K562 (cell line): ENCODE data around the gene TAF5L. TPM values are rescaled to one million over a fixed set of nuclear protein-coding genes. Genes with fewer than 3 reads are reported as not detected.
A peak's percentile ranks its signal among the peaks of the same experiment; 100 is the strongest.

ENCODE experiments used
- ESRRA ChIP-seq: fragments of 450-650 bp; IDR thresholded peaks from 2 replicates; pipeline ENCODE4 v1.6.1; 2014; ENCODE audit warnings: low read depth, mild to moderate bottlenecking, moderate library complexity, borderline replicate concordance
- ETV5 ChIP-seq: sonication (generic); formaldehyde crosslinking; IDR thresholded peaks from 2 replicates; pipeline ENCODE4 v1.4.0; 2020; ENCODE audit warnings: low read depth, mild to moderate bottlenecking, missing genetic modification reagents
- FOXJ3 ChIP-seq: sonication (generic); formaldehyde crosslinking; IDR thresholded peaks from 2 replicates; pipeline ENCODE4 v1.4.0; 2020; ENCODE audit warnings: mild to moderate bottlenecking, missing genetic modification reagents
- KAT7 ChIP-seq: sonication (generic); formaldehyde crosslinking; IDR thresholded peaks from 2 replicates; pipeline ENCODE4 v1.8.0; 2022; ENCODE audit warnings: missing genetic modification reagents, mild to moderate bottlenecking, borderline replicate concordance
- KLF1 ChIP-seq: fragments of 450-650 bp; IDR thresholded peaks from 2 replicates; pipeline ENCODE4 v1.6.1; 2016; ENCODE audit warnings: missing genetic modification characterization, missing compliant biosample characterization
- KLF13 ChIP-seq: fragments of 450-650 bp; IDR thresholded peaks from 2 replicates; pipeline ENCODE4 v1.6.1; 2016; ENCODE audit warnings: missing genetic modification characterization, low read depth, mild to moderate bottlenecking, missing compliant biosample characterization, moderate library complexity, borderline replicate concordance
- L3MBTL2 ChIP-seq: fragments of 450-650 bp; IDR thresholded peaks from 2 replicates; pipeline ENCODE4 v1.6.1; 2016; ENCODE audit warnings: mild to moderate bottlenecking, moderate library complexity
- RBFOX2 ChIP-seq: fragments of 200-400 bp; formaldehyde crosslinking; IDR thresholded peaks from 2 replicates; pipeline ENCODE4 v1.6.1; 2017; ENCODE audit warnings: low read depth, mild to moderate bottlenecking, low read length, moderate library complexity
- RBM22 ChIP-seq: fragments of 200-400 bp; formaldehyde crosslinking; IDR thresholded peaks from 2 replicates; pipeline ENCODE4 v1.6.1; 2018; ENCODE audit warnings: low read length, low read depth; ENCODE audit not compliant: poor library complexity, severe bottlenecking
- RFX5 ChIP-seq: IDR thresholded peaks from 2 replicates; pipeline ENCODE4 v1.6.1; 2011; ENCODE audit warnings: low read depth, mild to moderate bottlenecking, improper control_type of control experiment, low read length
- SRSF9 ChIP-seq: fragments of 200-400 bp; formaldehyde crosslinking; IDR thresholded peaks from 2 replicates; pipeline ENCODE4 v1.6.1; 2017; ENCODE audit warnings: low read depth, low read length, borderline replicate concordance
- YY1 ChIP-seq, 3 experiments: IDR thresholded peaks; 2 replicates each; pipeline ENCODE4 v1.6.1; 2011; ENCODE audit warnings: low read length in 2 of 3, mild to moderate bottlenecking in 2 of 3, moderate library complexity in 2 of 3, borderline replicate concordance in 1 of 3, control low read depth in 1 of 3, low read depth in 1 of 3; ENCODE audit not compliant: insufficient read depth in 3 of 3, insufficient replicate concordance in 2 of 3, control insufficient read depth in 1 of 3, insufficient read length in 1 of 3; ENCODE audit errors: extremely low read depth in 1 of 3
- ZBTB7A ChIP-seq: IDR thresholded peaks from 2 replicates; pipeline ENCODE4 v1.6.1; 2011; ENCODE audit warnings: low read depth, mild to moderate bottlenecking, low read length, moderate library complexity, borderline replicate concordance; ENCODE audit not compliant: control insufficient read depth
- ZNF143 ChIP-seq: sonication (generic); formaldehyde crosslinking; IDR thresholded peaks from 2 replicates; pipeline ENCODE4 v1.9.0; 2022; ENCODE audit warnings: mild to moderate bottlenecking, missing genetic modification reagents
- ZNF316 ChIP-seq: fragments of 450-650 bp; IDR thresholded peaks from 2 replicates; pipeline ENCODE4 v1.6.1; 2016
- ZNF586 ChIP-seq: fragments of 450-650 bp; formaldehyde crosslinking; conservative IDR thresholded peaks from 2 replicates; pipeline ENCODE4 v1.4.0; 2020; ENCODE audit warnings: mild to moderate bottlenecking, moderate library complexity
- ZNF77 ChIP-seq: fragments of 250-450 bp; sonication (Bioruptor Pico); IDR thresholded peaks from 2 replicates; pipeline ENCODE4 v1.5.0; 2020
- polyA plus RNA-seq, 8 experiments: library from polyadenylated mRNA; depleted of rRNA in 4 of 8; stranded (reverse) in 5 of 8; unstranded in 3 of 8; fragments of >200 nt; fragmentation: Nextera tagmentation in 2 of 8; fragmentation: Illumina TruSeq in 1 of 8; extraction: Ambion mirVana in 2 of 8; extraction: Trizol in 1 of 8; gene quantifications; 2 replicates each; pipeline versions ENCODE4 v1.2.1 to v1.2.3, GENCODE V29; 2011 to 2014; ENCODE audit warnings: inconsistent platforms in 1 of 8, missing spikeins in 1 of 8
- total RNA-seq, 7 experiments: library from RNA; depleted of rRNA in 6 of 7; stranded (reverse); fragments of >200 nt in 6 of 7; fragmentation: Illumina TruSeq in 2 of 7; extraction: Trizol in 2 of 7; gene quantifications; 2 replicates each; pipeline versions ENCODE4 v1.2.1 to v1.2.3, GENCODE V29; 2011 to 2021; ENCODE audit warnings: low replicate concordance in 1 of 7
- TF ChIP-seq, protein P1 (sequence below): fragments of 450-650 bp; IDR thresholded peaks from 2 replicates; pipeline ENCODE4 v1.6.1; 2016; ENCODE audit warnings: borderline replicate concordance
- TF ChIP-seq, protein P2 (sequence below): fragments of 450-650 bp; formaldehyde crosslinking; conservative IDR thresholded peaks from 2 replicates; pipeline ENCODE4 v1.4.0; 2022; ENCODE audit warnings: mild to moderate bottlenecking, missing genetic modification characterization
- TF ChIP-seq, protein P3 (sequence below): fragments of 450-650 bp; formaldehyde crosslinking; IDR thresholded peaks from 2 replicates; pipeline ENCODE4 v1.4.0; 2022; ENCODE audit warnings: mild to moderate bottlenecking, moderate library complexity
- TF ChIP-seq, protein P4 (sequence below): fragments of 250-450 bp; sonication (Bioruptor Pico); IDR thresholded peaks from 2 replicates; pipeline ENCODE4 v1.5.0; 2021

The TAF5L gene
- total and polyA plus RNA-seq, 9 of the 15 experiments (the other 6 are each of a cell fraction or from before 2014, with no cell fraction given), result 2.2 to 34.2 (median 23.3) TPM

DNA sequence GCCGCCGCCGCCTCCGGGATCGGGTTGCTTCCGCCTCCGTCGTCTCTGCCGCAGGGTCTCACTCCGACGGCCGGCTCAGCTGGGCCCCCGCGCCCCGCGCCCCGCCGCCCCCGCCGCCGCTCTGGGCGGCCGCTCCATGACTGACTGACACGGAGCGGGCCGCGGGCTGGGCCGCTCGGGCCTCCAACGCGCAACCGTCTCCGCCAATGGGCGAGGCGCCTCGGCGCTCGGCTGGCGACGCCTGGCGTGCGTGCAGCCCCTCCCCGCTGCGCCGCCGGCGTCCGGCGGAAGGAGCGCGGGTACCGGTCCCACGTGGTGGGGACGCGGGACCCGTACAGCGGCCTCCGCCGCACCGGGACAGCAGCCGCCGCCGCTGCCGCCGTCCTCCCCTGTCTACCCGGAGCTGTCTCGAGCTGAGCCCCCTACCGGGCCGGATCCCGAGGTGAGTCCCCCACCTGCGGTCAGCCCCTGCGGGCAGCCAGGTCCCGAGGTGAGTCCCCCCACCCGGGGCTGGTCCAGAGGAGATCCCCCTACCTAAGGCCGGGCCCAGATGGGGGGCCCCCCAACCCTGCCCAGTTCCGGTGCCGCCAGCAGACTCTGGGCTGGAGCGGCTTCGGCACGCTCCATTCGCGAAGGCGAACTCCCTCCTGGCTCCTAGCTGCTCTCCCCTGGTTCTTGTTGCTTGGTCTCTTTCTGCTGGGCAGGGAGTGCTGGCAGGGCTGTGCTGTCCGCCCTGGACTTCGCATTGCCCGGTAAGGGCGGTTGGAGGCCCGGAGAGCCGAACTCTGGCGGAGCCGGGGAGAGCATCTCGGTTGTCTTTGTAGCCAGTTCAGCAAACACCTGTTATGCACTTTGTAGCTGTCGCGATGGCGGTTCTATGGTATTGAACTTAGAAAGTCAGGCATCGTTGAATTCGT, at the start of gene TAF5L, which contains the start of gene URB2 (continued):
- peak; percentile 87; the same call in 1 of the 2 replicates for TF ChIP-seq ZBTB7A
- TF ChIP-seq ESRRA, result peak; percentile 72; the same call in 1 of the 2 replicates
- TF ChIP-seq KAT7 (CRISPR knock-in tag), result 0 out of 2 replicates have a peak, but pooled peaks have one; percentile 83
- no peak for TF ChIP-seq FOXJ3 (CRISPR knock-in tag)
- TF ChIP-seq, protein P1, sequence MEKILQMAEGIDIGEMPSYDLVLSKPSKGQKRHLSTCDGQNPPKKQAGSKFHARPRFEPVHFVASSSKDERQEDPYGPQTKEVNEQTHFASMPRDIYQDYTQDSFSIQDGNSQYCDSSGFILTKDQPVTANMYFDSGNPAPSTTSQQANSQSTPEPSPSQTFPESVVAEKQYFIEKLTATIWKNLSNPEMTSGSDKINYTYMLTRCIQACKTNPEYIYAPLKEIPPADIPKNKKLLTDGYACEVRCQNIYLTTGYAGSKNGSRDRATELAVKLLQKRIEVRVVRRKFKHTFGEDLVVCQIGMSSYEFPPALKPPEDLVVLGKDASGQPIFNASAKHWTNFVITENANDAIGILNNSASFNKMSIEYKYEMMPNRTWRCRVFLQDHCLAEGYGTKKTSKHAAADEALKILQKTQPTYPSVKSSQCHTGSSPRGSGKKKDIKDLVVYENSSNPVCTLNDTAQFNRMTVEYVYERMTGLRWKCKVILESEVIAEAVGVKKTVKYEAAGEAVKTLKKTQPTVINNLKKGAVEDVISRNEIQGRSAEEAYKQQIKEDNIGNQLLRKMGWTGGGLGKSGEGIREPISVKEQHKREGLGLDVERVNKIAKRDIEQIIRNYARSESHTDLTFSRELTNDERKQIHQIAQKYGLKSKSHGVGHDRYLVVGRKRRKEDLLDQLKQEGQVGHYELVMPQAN, result peak; percentile 98
- no peak for TF ChIP-seq ZNF143 (CRISPR knock-in tag)
- TF ChIP-seq SRSF9, result no peak
- TF ChIP-seq YY1 (IDR thresholded peaks at IDR 0.05; ENCODE audit: borderline replicate concordance in 1 of 3, control insufficient read depth in 1 of 3, extremely low read depth in 1 of 3, insufficient read depth in 3 of 3, insufficient read length in 1 of 3, insufficient replicate concordance in 2 of 3, low read depth in 1 of 3, low read length in 2 of 3), result peak in 2 of 3 experiments; percentile 86 to 88
- TF ChIP-seq ETV5 (CRISPR knock-in tag), result peak; percentile 81
- peak; percentile 64; the same call in 1 of the 2 replicates for TF ChIP-seq KLF13 (tag)
- TF ChIP-seq, protein P2, sequence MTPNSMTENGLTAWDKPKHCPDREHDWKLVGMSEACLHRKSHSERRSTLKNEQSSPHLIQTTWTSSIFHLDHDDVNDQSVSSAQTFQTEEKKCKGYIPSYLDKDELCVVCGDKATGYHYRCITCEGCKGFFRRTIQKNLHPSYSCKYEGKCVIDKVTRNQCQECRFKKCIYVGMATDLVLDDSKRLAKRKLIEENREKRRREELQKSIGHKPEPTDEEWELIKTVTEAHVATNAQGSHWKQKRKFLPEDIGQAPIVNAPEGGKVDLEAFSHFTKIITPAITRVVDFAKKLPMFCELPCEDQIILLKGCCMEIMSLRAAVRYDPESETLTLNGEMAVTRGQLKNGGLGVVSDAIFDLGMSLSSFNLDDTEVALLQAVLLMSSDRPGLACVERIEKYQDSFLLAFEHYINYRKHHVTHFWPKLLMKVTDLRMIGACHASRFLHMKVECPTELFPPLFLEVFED (CRISPR knock-in tag), result no peak
- TF ChIP-seq, protein P3, sequence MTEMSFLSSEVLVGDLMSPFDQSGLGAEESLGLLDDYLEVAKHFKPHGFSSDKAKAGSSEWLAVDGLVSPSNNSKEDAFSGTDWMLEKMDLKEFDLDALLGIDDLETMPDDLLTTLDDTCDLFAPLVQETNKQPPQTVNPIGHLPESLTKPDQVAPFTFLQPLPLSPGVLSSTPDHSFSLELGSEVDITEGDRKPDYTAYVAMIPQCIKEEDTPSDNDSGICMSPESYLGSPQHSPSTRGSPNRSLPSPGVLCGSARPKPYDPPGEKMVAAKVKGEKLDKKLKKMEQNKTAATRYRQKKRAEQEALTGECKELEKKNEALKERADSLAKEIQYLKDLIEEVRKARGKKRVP, result 0 out of 2 replicates have a peak, but pooled peaks have one; percentile 19
- TF ChIP-seq ZNF316, result 0 out of 2 replicates have a peak, but pooled peaks have one; percentile 5
- TF ChIP-seq, protein P4, sequence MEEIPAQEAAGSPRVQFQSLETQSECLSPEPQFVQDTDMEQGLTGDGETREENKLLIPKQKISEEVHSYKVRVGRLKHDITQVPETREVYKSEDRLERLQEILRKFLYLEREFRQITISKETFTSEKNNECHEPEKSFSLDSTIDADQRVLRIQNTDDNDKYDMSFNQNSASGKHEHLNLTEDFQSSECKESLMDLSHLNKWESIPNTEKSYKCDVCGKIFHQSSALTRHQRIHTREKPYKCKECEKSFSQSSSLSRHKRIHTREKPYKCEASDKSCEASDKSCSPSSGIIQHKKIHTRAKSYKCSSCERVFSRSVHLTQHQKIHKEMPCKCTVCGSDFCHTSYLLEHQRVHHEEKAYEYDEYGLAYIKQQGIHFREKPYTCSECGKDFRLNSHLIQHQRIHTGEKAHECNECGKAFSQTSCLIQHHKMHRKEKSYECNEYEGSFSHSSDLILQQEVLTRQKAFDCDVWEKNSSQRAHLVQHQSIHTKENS (CRISPR knock-in tag), result no peak
- peak; percentile 66 for TF ChIP-seq L3MBTL2
- no peak for TF ChIP-seq ZNF77 (CRISPR knock-in tag)
- peak; percentile 80 for TF ChIP-seq KLF1
- TF ChIP-seq ZNF586, result 0 out of 2 replicates have a peak, but pooled peaks have one; percentile 29
- TF ChIP-seq RFX5, result no peak
- peak; percentile 11 for TF ChIP-seq RBM22
- TF ChIP-seq RBFOX2, result peak; percentile 86
